Measurements from ENCODE around the gene FKBP6. TPM values are rescaled to one million over a fixed set of nuclear protein-coding genes. Genes with fewer than 3 reads are reported as not detected.

Gene FKBP6
- total and polyA plus RNA-seq, 2 of the 13 experiments (the other 11 are each of a cell fraction or from before 2014, with no cell fraction given) = 0.07 to 0.20 TPM

GRCh38 chr7:73308665-73309214, 19.2 kb upstream of the FKBP6 start, which contains the start of gene NSUN5 (continued):
- TF ChIP-seq, protein P1, sequence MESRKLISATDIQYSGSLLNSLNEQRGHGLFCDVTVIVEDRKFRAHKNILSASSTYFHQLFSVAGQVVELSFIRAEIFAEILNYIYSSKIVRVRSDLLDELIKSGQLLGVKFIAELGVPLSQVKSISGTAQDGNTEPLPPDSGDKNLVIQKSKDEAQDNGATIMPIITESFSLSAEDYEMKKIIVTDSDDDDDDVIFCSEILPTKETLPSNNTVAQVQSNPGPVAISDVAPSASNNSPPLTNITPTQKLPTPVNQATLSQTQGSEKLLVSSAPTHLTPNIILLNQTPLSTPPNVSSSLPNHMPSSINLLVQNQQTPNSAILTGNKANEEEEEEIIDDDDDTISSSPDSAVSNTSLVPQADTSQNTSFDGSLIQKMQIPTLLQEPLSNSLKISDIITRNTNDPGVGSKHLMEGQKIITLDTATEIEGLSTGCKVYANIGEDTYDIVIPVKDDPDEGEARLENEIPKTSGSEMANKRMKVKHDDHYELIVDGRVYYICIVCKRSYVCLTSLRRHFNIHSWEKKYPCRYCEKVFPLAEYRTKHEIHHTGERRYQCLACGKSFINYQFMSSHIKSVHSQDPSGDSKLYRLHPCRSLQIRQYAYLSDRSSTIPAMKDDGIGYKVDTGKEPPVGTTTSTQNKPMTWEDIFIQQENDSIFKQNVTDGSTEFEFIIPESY (CRISPR knock-in tag; IDR thresholded peaks at IDR 0.05) = peak; percentile 54
- TF ChIP-seq, protein P2, sequence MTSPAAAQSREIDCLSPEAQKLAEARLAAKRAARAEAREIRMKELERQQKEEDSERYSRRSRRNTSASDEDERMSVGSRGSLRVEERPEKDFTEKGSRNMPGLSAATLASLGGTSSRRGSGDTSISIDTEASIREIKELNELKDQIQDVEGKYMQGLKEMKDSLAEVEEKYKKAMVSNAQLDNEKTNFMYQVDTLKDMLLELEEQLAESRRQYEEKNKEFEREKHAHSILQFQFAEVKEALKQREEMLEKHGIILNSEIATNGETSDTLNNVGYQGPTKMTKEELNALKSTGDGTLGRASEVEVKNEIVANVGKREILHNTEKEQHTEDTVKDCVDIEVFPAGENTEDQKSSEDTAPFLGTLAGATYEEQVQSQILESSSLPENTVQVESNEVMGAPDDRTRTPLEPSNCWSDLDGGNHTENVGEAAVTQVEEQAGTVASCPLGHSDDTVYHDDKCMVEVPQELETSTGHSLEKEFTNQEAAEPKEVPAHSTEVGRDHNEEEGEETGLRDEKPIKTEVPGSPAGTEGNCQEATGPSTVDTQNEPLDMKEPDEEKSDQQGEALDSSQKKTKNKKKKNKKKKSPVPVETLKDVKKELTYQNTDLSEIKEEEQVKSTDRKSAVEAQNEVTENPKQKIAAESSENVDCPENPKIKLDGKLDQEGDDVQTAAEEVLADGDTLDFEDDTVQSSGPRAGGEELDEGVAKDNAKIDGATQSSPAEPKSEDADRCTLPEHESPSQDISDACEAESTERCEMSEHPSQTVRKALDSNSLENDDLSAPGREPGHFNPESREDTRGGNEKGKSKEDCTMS (CRISPR knock-in tag; conservative IDR thresholded peaks at IDR 0.05) = peak; percentile 78; the same call in 1 of the 2 replicates
- peak; percentile 95 for TF ChIP-seq ELF3 (CRISPR knock-in tag; IDR thresholded peaks at IDR 0.05)
- TF ChIP-seq PAXIP1 (CRISPR knock-in tag; conservative IDR thresholded peaks at IDR 0.05) = peak; percentile 57
- TF ChIP-seq ZNF44 (CRISPR knock-in tag; IDR thresholded peaks at IDR 0.05) = 0 out of 2 replicates have a peak, but pooled peaks have one; percentile 63
- peak; percentile 71; the same call in 1 of the 2 replicates for TF ChIP-seq MEIS1 (CRISPR knock-in tag; IDR thresholded peaks at IDR 0.05; ENCODE audit: borderline replicate concordance)
- TF ChIP-seq FOSL2 (CRISPR knock-in tag; IDR thresholded peaks at IDR 0.05) = peak; percentile 47; the same call in 1 of the 2 replicates
- no peak for TF ChIP-seq ZNF333 (CRISPR knock-in tag; IDR thresholded peaks at IDR 0.05; ENCODE audit: borderline replicate concordance)
- no peak for TF ChIP-seq ZNF652 (CRISPR knock-in tag; IDR thresholded peaks at IDR 0.05; ENCODE audit: borderline replicate concordance, low read depth)
- TF ChIP-seq HOXA7 (CRISPR knock-in tag; IDR thresholded peaks at IDR 0.05) = peak; percentile 68; the same call in 1 of the 2 replicates
- TF ChIP-seq ZNF772 (CRISPR knock-in tag; IDR thresholded peaks at IDR 0.05) = peak; percentile 83
- no peak for TF ChIP-seq AGO1 (IDR thresholded peaks at IDR 0.05; ENCODE audit: low read depth, low read length, poor library complexity, severe bottlenecking)
- peak; percentile 81 for TF ChIP-seq YY1 (IDR thresholded peaks at IDR 0.05; ENCODE audit: insufficient read depth, insufficient replicate concordance, low read depth, low read length)
- TF ChIP-seq SRSF9 (IDR thresholded peaks at IDR 0.05; ENCODE audit: borderline replicate concordance, insufficient read depth, low read depth, low read length, poor library complexity, severe bottlenecking) = no peak
- TF ChIP-seq ZBTB4 (CRISPR knock-in tag; IDR thresholded peaks at IDR 0.05; ENCODE audit: borderline replicate concordance) = peak; percentile 67; the same call in 1 of the 2 replicates
- 0 out of 2 replicates have a peak, but pooled peaks have one; percentile 34 for TF ChIP-seq MTA1 (CRISPR knock-in tag; IDR thresholded peaks at IDR 0.05; ENCODE audit: borderline replicate concordance)
- TF ChIP-seq KDM1A (CRISPR knock-in tag; IDR thresholded peaks at IDR 0.05) = 0 out of 2 replicates have a peak, but pooled peaks have one; percentile 57

All from HepG2 (cell line).